LNCAP (cell line): ENCODE data around the gene PKD1L1.

ENCODE experiments used
- CTCF ChIP-seq: fragments of 450-650 bp; IDR thresholded peaks from 2 replicates; pipeline ENCODE4 v1.5.1; 2017; ENCODE audit warnings: mild to moderate bottlenecking

The PKD1L1 gene

GRCh38 chr7:47878662-47879061 is 69.6 kb downstream of the PKD1L1 start:
- no peak for TF ChIP-seq CTCF

GRCh38 chr7:47877336-47877735 is 70.9 kb downstream of the PKD1L1 start:
- no peak for TF ChIP-seq CTCF

- no peak for TF ChIP-seq CTCF
These were observed 72.1 kb downstream of the PKD1L1 start for GRCh38 chr7:47875998-47876744.

GRCh38 chr7:47875406-47875805 is 72.9 kb downstream of the PKD1L1 start:
- TF ChIP-seq CTCF = no peak

- no peak for TF ChIP-seq CTCF
These were observed 74.5 kb downstream of the PKD1L1 start for GRCh38 chr7:47873762-47874161.

- TF ChIP-seq CTCF = no peak
These were observed 81.0 kb downstream of the PKD1L1 start for GRCh38 chr7:47867286-47867685.

- TF ChIP-seq CTCF = no peak
These were observed 82.1 kb downstream of the PKD1L1 start for GRCh38 chr7:47866120-47866519.
